Astrocyte (in vitro differentiated cells and primary cell): Measurements from ENCODE around the gene HSPA2.

Source experiments
- EZH2 ChIP-seq: IDR thresholded peaks from 2 replicates; pipeline ENCODE4 v1.6.1; 2012; ENCODE audit warnings: mild to moderate bottlenecking, low read length, inconsistent platforms; ENCODE audit not compliant: insufficient read depth
- TF ChIP-seq, protein P1 (sequence below): IDR thresholded peaks from 2 replicates; pipeline ENCODE4 v1.5.1; 2011; ENCODE audit warnings: low read depth, mild to moderate bottlenecking, inconsistent platforms, low read length, moderate library complexity; ENCODE audit not compliant: insufficient read depth

DNA sequence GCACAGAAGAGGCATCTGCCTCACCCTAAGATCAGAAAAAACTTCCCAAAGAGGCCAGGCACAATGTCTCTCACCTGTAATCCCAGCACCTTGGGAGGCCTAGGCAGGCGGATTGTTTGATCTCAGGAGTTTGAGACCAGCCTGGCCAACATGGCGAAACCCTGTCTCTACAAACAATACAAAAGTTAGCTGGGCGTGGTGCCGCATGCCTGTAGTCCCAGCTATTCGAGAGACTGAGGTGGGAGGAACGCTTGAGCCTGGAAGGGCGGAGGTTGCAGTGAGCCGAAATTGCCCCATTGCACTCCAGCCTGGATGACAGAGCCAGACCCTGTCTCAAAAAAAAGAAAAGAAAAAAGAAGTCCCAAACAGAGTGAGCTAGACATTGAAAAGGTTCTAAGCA, 31.5 kb upstream of the HSPA2 start:
- TF ChIP-seq, protein P1, sequence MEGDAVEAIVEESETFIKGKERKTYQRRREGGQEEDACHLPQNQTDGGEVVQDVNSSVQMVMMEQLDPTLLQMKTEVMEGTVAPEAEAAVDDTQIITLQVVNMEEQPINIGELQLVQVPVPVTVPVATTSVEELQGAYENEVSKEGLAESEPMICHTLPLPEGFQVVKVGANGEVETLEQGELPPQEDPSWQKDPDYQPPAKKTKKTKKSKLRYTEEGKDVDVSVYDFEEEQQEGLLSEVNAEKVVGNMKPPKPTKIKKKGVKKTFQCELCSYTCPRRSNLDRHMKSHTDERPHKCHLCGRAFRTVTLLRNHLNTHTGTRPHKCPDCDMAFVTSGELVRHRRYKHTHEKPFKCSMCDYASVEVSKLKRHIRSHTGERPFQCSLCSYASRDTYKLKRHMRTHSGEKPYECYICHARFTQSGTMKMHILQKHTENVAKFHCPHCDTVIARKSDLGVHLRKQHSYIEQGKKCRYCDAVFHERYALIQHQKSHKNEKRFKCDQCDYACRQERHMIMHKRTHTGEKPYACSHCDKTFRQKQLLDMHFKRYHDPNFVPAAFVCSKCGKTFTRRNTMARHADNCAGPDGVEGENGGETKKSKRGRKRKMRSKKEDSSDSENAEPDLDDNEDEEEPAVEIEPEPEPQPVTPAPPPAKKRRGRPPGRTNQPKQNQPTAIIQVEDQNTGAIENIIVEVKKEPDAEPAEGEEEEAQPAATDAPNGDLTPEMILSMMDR, result no peak
- no peak for TF ChIP-seq EZH2
